A549 (cell line): Measurements from ENCODE around the gene PEF1.

Experiments used
- EHMT2 ChIP-seq: fragments of 200-600 bp; sonication (generic); IDR thresholded peaks from 2 replicates; pipeline ENCODE4 v1.6.1; 2016; ENCODE audit warnings: antibody characterized with exemption, low read depth, mild to moderate bottlenecking, moderate library complexity
- JUN ChIP-seq, 2 experiments: fragments of >200 bp; sonication (Bioruptor Twin); formaldehyde crosslinking; IDR thresholded peaks; 2 replicates in 1 of 2; 3 replicates in 1 of 2; pipeline ENCODE4 v1.6.1; 2016 to 2017
- MAZ ChIP-seq: fragments of 150-350 bp; IDR thresholded peaks from 2 replicates; pipeline ENCODE4 v1.6.1; 2014; ENCODE audit warnings: antibody characterized with exemption, low read depth, low read length, borderline replicate concordance
- POLR2A ChIP-seq: IDR thresholded peaks from 2 replicates; pipeline ENCODE4 v1.6.1; 2012; ENCODE audit warnings: mild to moderate bottlenecking, low read length
- RNF2 ChIP-seq: fragments of 200-600 bp; sonication (generic); IDR thresholded peaks from 2 replicates; pipeline ENCODE4 v1.6.1; 2016; ENCODE audit warnings: low read depth, mild to moderate bottlenecking, antibody characterized with exemption, moderate library complexity, borderline replicate concordance
- SMC3 ChIP-seq: fragments of >200 bp; sonication (Bioruptor Twin); formaldehyde crosslinking; IDR thresholded peaks from 3 replicates; pipeline ENCODE4 v1.6.1; 2018; ENCODE audit warnings: inconsistent platforms
- TF ChIP-seq, protein P1 (sequence below): IDR thresholded peaks from 2 replicates; pipeline ENCODE4 v1.6.1; 2012

DNA sequence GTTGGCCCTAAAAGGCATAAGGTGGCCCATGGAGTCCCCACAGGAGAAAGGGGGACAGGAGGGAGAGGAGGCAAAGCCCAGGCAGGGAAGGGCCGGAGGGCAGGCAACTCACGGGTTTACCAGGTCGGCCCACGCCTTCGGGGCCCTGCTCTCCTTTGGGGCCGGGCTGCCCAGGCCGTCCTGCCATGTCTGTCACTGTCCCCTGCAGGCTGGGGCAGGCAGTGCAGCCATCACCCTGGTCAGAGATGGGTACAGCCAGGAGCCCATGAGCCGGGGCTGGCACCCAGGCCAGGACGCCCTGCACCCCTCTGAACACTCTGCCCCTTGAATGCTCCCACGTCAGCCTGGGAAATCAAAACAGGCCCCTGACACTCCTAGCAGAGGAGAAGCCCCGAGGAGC, 39.3 kb upstream of the PEF1 start:
- TF ChIP-seq EHMT2 (no peak), MAZ (no peak), SMC3 (no peak), POLR2A (no peak), JUN (IDR thresholded peaks at IDR 0.05) (no peak), RNF2 (no peak)
- TF ChIP-seq, protein P1, sequence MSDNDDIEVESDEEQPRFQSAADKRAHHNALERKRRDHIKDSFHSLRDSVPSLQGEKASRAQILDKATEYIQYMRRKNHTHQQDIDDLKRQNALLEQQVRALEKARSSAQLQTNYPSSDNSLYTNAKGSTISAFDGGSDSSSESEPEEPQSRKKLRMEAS: no peak
